GM12801 (cell line): ENCODE results near the gene VCL.

Experiments
- TF ChIP-seq, protein P1 (sequence below): IDR thresholded peaks from one replicate; pipeline ENCODE4 v1.5.1; 2011; ENCODE audit warnings: control low read depth; ENCODE audit not compliant: insufficient read length; ENCODE audit errors: extremely low read depth

VCL gene

DNA sequence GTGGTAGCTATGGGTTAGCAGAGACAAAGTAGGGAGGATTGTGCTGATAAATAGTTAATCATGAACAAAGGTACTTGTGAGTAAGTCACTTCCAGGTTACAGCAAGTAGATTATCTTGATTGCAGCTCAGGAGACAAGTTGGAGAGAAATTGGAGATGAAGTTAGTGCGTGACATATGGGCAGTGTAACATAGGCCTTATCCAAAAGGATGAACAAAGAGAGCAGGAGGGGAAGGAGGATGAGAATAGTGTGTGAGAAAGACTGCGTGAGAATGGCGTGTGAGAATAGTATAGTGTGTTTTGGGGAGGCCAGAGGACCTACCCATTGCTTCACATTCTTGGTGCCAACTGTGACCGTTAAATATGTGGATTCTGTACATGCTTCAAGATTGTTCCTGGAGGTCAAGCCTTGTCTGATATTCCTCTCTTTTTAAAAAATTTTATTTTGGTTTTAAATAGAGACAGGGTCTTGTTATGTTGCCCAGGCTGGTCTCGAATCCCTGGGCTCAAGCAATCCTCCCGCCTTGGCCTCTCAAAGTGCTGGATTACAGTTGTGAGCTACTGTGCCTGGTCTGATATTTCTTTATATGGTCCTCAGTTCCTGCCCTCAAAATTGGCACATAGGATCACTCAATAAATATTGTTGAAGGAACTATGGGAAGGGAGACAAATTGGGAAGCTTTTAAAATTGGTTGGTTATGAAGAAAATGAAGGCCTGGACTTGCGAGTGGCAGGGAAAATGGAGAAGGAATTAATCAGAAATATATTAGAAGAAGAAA lies 3.2 kb downstream of the VCL start:
- TF ChIP-seq, protein P1, sequence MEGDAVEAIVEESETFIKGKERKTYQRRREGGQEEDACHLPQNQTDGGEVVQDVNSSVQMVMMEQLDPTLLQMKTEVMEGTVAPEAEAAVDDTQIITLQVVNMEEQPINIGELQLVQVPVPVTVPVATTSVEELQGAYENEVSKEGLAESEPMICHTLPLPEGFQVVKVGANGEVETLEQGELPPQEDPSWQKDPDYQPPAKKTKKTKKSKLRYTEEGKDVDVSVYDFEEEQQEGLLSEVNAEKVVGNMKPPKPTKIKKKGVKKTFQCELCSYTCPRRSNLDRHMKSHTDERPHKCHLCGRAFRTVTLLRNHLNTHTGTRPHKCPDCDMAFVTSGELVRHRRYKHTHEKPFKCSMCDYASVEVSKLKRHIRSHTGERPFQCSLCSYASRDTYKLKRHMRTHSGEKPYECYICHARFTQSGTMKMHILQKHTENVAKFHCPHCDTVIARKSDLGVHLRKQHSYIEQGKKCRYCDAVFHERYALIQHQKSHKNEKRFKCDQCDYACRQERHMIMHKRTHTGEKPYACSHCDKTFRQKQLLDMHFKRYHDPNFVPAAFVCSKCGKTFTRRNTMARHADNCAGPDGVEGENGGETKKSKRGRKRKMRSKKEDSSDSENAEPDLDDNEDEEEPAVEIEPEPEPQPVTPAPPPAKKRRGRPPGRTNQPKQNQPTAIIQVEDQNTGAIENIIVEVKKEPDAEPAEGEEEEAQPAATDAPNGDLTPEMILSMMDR, result no peak

DNA sequence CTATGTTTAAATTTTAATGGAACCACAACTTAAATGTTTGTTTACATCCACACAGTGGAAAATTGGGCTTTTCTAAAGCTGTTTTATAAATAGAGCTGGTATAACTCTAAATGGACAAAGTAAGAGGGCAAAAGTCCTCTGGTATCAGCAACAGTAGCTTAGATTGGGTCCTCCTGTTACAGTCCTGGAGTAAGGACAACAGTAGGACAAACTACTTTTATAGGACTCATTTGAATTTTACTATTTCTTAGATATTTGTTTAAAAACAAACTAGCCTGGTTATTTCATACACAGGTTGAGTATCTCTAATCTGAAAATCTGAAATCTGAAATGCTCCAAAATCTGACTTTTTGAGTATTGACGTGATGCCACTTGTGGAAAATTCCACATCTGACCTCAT lies 8.4 kb downstream of the VCL start:
- TF ChIP-seq, protein P1, result no peak

DNA sequence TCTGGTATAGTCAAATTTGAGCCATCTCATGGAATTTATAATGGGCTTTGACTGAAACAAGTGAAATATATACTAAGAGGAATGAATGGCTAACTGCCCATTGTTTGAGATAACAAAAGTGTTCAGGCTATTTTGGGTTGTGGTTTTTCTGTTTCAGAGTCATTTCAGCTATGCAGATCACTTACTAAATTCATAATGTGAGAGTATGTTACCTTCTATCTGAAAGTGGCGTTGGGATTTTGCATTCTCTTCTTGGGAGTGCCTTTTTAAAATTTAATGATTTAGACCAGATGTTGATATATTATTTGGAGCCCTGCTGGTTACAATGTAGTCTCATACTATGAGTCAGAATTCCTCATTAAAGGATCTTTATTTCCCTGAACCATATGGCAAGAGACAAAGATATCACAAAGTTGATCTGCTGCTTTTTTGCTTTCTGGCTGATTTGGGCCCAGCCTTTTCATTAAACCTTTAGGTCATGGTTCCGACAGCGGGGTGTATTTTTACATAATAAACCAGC lies 10.4 kb downstream of the VCL start:
- TF ChIP-seq, protein P1, result no peak

DNA sequence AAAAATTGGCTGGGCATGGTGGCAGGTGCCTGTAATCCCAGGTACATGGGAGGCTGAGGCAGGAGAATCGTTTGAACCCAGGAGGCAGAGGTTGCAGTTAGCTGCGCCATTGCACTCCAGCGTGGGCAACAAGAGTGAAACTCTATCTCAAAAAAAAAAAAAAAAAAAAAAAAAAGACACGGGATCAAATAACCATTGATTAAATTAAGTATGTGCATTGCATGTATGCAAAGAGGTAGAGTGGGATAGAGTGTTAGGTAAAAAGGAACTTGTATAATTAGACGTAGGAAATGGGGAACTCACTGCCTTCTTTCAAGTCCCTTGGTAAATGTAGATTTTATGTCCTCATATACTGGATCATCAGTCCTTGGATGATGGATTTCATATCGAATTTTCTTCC lies 13.1 kb downstream of the VCL start:
- TF ChIP-seq, protein P1, result no peak

DNA sequence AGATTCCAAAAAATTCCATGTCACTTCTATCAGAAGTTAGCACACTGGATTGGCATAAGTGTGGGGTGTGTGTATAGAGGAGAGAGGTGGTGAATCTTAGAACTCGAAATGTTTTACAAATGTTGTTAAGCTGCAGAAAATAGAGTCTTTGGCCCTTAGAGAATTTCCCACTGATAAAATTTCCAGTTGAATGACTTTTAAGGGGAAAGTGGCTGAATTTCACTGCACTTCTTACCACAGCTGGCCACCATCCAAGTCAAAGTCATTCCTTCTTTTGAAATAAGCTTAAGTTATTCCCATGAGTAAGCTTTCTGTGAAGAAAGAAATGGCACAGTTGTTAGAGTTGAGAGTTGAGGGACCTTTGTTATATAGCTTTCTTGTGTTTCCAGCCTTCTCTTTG lies 13.9 kb downstream of the VCL start:
- TF ChIP-seq, protein P1, result no peak

DNA sequence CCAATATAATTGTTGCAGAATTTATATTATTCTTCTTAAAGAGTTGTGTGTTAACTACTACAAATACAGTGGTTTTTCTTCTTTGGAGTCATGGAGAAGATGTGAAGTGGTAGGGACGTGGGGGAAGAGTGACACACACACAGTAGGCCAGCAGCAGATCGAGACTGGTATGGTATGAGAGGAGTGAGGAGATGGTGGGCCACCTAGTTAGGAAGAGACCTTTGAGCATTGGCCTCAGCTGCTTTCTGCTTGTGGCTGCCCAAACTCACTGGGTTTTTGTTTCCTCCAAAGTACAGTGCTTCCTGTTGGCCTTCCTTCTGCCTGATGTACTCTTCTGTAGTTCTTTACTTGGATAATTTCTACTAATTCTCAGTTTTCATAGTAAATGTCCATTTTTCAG lies 14.6 kb downstream of the VCL start:
- TF ChIP-seq, protein P1, result no peak

DNA sequence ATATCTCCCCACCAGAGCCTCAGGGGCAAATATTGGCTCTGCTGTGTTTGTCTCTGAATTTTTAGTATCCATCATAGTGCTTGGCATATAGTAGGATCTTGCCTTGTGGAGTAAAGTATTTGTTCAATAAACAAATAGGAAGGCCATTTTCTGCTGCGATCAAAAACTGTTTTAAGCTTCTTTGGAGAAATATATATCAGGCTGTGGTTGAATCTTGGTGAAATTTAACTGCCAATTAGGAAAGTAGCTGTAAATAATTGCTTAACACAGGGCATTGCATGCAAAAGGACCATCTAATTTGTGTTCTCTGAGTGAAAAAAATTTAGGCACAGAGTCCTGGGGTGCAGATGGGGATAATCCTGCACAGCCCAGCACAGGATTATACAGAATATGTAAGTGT lies 15.1 kb downstream of the VCL start:
- TF ChIP-seq, protein P1, result no peak

DNA sequence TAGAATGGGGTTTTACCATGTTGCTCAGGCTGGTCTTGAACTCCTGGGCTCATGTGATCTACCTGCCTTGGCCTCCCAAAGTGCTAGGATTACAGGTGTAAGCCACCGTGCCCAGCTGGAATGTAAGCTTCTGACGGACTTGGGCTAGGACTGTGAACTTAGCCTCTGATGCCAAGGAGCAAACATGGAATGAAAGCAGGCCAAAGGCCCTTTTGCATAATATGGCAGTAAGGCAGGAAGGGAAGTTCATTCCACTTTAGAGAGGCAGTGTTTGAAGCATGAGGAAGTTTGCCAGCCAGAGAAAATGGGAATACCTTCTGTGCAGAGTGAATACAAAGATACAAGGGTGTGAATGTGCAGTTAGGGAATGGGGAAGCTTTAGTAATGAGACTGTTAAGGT lies 20.3 kb downstream of the VCL start:
- TF ChIP-seq, protein P1, result no peak
